Jurkat, Clone E6-1 (cell line): Measurements from ENCODE around the gene ZNF582. TPM values are rescaled to one million over a fixed set of nuclear protein-coding genes. Genes with fewer than 3 reads are reported as not detected.

Source experiments
- DNase-seq: peaks from one replicate; pipeline ENCODE4 v3.0.0-alpha.2; 2011; ENCODE audit warnings: low read depth, low spot score
- H3K4me3 ChIP-seq: 2 replicates; pipeline ENCODE4 v1.5.1; 2011; ENCODE audit warnings: mild to moderate bottlenecking, low read length, control low read depth, moderate library complexity
- polyA plus RNA-seq: library from polyadenylated mRNA; unstranded; fragments of >200 nt; gene quantifications from one replicate; pipeline ENCODE4 v1.2.1, GENCODE V29; 2012; ENCODE audit warnings: missing spikeins; ENCODE audit not compliant: insufficient read length, insufficient read depth

Gene ZNF582
- not detected for polyA plus RNA-seq

DNA sequence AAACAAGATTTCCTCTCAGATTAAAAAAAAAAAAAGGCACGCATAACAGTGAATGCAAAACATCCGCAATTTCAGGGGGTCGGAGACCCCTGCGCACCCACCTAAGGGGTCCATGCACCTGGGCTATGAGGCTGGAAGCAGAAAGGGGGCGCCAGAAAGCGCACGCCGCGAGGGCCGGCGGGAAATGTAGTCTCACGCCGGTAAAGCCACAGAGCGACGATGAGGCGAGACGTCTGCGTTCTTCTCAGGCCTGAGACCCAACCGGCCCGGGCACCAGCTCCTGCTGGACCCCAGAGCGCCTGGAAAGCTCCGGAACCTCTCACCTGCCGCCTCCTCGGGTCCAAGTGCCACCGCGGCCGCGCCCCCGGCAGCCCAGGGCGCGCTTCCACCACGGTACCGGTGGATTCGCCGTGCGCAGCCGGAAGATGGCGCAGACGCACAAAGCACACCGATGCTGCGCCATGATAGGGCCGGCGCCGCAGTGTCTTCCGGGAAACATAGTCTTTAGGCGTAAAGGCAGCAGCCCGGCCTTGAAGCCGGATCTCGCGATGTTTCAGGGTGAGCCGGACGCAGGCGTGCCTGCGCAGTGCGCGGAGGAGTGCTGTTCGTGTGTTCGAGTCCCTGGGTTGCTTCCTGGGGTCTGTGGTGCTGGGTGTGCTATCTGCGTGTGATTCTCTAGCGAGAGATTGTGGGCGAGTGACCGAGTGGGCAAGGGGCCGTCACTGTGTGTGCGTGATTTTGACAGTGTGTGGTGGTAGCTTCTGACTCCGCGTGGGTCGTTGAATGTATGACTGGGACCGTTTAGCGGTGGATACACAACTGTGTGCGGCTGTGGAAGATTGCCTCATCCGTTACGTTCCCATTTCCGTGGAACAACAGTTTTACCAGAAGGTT lies at the start of gene ZNF582:
TSS of gene ZNF582 (minus strand) at position 416 of the 894 bp plus-strand sequence. CDS start 1,782 bp downstream, outside the sequence.
- no peak for DNase-seq
- H3K4me3 ChIP-seq, result no peak within 1 kb of the TSS

- H3K4me3 ChIP-seq, result no peak overlapping the region
- no peak for DNase-seq
Observed at GRCh38 chr19:56441206-56441792, 48.0 kb upstream of the ZNF582 start.

GRCh38 chr19:56423985-56424353 lies 30.6 kb upstream of the ZNF582 start:
- no peak overlapping the region for H3K4me3 ChIP-seq
- no peak for DNase-seq

DNA sequence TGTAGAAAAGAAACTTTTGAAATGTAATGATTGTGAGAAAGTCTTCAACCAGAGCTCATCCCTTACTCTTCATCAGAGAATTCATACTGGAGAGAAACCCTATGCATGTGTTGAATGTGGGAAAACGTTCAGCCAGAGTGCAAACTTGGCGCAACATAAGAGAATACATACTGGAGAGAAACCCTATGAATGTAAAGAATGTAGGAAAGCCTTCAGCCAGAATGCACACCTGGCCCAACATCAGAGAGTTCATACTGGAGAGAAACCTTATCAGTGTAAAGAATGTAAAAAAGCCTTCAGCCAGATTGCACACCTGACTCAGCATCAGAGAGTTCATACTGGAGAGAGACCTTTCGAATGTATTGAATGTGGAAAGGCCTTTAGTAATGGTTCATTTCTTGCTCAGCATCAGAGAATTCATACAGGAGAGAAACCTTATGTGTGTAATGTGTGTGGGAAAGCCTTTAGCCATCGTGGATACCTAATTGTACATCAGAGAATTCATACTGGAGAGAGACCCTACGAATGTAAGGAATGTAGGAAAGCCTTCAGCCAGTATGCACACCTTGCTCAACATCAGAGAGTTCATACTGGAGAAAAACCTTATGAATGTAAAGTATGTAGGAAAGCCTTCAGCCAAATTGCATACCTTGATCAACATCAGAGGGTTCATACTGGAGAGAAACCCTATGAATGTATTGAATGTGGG lies 30.1 kb upstream of the ZNF582 start:
- no peak overlapping the region for H3K4me3 ChIP-seq
- no peak for DNase-seq

GRCh38 chr19:56405062-56405461 lies 11.7 kb upstream of the ZNF582 start:
- peak overlapping the region; percentile 87 for H3K4me3 ChIP-seq
- DNase-seq, result peak; percentile 21

DNA sequence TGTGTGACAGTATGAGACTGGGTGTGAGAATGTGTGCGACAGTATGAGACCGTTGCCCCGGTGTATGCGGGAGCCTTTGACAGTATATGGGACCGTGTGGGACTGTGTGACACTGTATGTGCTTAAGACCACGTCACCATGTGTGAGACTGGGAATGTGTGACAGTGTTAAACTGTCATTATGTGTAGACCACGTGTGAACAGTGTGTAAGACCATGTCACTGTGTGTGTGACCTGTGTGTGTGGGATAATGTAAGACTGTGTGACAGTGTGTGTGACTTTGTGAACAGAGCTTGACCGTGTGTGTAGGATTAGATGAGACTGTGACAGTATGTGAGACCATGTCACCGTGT lies 11.3 kb upstream of the ZNF582 start:
- peak overlapping the region; percentile 87 for H3K4me3 ChIP-seq
- peak; percentile 11 for DNase-seq

DNA sequence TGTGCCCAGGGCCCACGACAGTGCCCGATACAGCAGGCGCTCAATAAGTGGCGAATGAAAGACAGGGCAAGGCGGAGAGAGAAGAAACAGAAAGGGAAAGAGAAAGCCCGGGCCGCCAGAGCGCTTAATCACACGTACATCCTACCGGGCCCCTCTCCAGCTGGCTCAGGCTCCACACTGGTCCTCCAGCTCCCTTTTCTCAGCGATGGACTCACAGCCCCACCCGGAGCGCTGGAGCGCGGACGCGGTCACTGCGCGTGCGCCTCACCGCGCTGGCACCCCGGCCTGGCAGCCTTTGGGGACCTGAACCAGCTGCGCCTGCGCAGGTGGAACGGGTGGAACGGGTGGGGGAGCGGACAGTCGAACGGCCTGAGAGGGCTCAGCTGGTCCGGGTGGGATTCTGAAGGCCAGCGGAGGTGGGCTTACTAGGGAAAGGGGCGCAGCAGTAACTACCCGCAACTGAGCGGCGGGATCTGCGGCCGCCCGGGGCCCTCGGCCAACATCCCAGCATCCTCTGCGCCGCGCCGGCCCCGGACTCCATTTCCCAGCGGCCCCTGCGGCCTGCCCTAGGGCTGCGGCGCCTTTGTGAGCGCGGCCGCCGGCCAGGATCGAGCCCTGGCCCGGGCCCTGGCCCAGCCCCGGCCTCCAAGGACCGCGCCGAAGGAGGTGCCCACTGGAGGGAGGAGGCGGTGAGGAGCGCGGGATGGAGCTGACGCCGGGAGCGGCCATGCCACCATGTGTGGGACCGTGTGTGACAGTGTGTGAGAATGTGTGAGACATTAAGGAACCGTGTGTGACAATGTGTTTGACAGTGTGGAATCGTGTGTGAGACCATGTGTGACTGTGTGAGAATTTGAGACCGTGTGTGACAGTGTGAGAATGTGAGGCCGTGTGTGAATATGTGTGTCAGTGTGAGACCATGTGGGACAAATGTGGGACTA lies 10.7 kb upstream of the ZNF582 start, which contains the start of gene ZNF583:
TSS of gene ZNF583 (plus strand) at position 569 of the 941 bp plus-strand sequence. CDS start 2,783 bp downstream, outside the sequence.
- peak within 1 kb of the TSS; percentile 87 for H3K4me3 ChIP-seq
- DNase-seq, result peak; percentile 77

- no peak for DNase-seq
Observed at GRCh38 chr19:56403261-56403660, 9.9 kb upstream of the ZNF582 start.

GRCh38 chr19:56400485-56400884 lies 7.2 kb upstream of the ZNF582 start:
- no peak overlapping the region for H3K4me3 ChIP-seq
- DNase-seq, result no peak

More at GRCh38 chr19:56403261-56403660, 9.9 kb upstream of the ZNF582 start:
- H3K4me3 ChIP-seq, result peak overlapping the region; percentile 87

GRCh38 chr19:56398809-56399208 lies 5.5 kb upstream of the ZNF582 start:
- no peak overlapping the region for H3K4me3 ChIP-seq

DNA sequence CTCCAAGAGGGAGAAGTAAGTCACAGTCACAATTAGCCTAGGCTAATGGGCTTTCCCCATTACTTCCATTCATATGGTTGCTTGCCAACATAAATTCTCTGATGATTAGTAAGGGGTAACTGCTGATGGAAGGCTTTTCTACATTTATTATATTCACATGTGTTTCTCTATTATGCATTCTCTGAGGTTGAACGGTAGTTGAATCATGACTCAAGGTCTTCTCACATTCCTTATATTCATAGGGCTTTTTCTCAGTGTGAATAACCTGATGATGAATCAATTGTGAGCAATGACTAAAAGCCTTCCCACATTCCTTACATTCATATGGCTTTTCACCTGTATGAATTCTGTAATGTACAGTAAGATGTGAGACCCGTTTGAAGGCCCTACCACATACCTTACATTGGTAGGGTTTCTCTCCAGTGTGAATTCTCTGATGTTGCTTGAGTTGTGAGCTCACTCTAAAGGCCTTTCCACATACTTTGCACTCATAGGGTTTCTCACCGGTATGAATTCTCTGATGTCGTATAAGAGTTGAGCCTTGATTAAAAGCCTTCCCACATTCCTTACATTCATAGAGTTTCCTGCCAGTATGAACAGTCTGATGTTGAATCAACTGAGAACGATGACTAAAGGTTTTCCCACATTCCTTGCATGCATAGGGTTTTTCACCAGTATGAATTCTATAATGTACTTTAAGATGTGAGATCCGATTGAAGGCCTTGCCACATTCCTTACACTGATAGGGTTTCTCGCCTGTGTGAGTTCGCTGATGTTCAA lies 9.3 kb downstream of the ZNF582 start:
- DNase-seq, result no peak
- no peak overlapping the region for H3K4me3 ChIP-seq

More at GRCh38 chr19:56398809-56399208, 5.5 kb upstream of the ZNF582 start:
- no peak for DNase-seq

GRCh38 chr19:56377105-56377924 lies 16.0 kb downstream of the ZNF582 start:
- no peak for DNase-seq
- H3K4me3 ChIP-seq, result no peak overlapping the region

DNA sequence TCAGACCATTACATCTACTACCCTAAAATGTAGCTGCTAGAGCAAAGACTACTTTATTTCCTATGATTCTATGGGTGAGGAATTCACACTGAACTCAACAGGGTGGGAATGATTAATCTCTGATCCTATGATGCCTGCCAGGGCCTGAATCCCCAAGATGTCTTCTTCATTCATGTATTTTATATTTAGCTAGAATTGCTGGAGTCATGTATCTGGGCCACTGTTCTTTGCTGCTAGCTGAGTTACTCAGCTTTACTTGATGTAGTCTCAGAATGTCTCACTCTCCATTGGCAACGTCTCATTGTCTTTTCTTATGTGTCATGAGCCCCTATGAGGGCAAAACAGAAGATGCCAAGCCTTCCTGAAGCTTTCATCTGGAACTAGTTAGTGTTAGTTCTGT lies 21.1 kb downstream of the ZNF582 start:
- no peak overlapping the region for H3K4me3 ChIP-seq
- DNase-seq, result no peak

DNA sequence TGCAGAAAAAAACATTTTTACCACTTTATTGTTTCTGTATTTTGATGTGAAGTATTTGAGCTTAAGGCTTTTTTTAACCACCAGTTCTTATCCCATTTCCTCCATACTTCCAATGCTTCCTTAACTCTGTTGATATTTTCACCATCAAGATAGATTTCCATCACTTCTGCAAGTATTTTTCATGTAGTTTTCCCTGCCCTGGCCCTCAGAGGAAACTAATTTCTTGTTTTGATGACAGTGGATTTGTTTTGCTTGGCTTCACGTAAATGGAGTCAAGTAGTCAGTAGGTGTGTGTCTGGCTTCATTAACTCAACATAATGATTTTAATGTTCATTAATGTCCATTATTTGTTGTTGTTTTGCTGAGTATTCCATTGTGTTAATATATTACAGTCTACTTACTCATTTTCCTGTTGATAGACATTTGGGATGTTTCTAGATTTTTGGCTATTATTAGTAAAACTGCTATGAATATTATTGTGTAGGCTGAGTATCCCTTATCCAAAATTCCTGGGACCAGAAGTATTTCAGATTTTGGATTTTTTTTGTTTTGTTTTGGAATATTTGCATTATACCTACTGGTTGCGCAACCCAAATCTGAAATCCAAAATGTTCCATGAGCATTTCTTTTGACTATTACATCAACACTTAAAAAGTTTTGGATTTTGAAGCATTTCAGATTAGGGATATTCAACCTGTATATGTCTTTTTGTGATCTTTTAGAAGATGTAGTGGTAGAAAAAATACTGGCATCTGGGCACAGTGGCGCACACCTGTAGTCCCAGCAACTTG lies 23.3 kb downstream of the ZNF582 start:
- H3K4me3 ChIP-seq, result no peak overlapping the region
- DNase-seq, result no peak

DNA sequence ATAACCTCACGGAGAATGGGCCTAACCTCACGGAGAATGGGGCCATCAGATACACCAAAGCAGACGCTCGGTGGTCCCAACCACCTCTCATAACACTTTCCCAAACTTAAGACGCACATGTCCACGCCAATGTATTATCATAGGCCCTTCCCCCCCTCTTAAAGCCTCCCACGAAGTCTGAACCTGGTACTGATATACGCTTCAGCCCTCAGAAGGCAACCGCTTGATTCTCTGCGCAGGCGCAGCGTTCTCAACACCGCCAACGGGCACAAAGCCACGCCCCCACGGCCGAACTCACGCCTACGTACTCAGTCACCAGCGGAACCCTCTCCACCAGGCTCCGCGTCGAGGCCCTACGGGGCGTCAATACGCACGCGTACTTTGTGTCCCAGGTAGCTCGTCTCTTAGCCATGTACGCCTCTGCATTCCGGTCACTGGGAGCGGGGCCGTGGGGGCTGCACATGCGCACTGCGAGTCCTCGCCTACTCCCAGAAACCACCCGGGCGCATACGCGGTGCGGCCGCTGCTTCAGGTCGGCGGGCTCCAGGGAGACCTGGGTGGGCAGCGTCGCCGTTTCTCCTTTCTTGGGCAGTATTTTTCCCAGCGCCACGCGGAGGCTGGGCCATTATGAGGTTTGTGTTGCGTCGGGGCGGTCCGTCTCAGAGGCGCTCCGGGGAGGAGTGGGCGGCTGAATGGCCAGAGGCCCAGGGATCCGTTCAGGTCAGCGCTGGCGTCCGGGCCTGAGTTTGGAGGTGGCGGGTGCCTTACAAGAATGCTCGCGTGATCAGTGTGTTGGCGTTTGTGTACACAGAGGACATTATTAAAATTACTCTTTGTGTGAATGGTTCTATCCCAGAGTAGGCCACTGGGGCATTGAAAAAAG lies 25.3 kb downstream of the ZNF582 start:
- no peak overlapping the region for H3K4me3 ChIP-seq
- DNase-seq, result no peak

DNA sequence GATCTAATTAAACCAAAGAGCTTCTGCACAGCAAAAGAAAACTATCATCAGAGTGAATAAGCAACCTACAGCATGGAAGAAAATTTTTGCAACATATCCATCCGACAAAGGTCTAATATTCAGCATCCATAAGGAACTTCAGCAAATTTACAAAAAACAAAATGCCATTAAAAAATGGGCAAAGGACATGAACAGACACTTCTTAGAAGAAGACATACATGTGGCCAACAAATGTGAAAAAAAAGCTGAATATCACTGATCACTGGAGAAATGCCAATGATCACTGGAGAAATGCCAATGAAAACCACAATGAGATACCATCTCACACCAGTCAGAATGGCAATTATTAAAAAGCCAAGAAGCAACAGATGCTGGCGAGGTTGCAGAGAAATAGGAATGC lies 32.5 kb downstream of the ZNF582 start:
- no peak for DNase-seq
- no peak overlapping the region for H3K4me3 ChIP-seq
